Ovary (tissue), 3 donors: ENCODE data around the gene SLC48A1.
"Not testable (repeated sequence)": the region's sequence is repeated elsewhere in the genome, so short reads cannot be mapped to it uniquely, and the experiment has no call there.

ENCODE experiments used
- POLR2A ChIP-seq: fragments of 450-650 bp; IDR thresholded peaks from one replicate; pipeline ENCODE4 v1.6.1; 2017; ENCODE audit warnings: antibody characterized with exemption, mild to moderate bottlenecking, moderate library complexity
- TF ChIP-seq, protein P1 (sequence below), 3 donors: fragments of 450-650 bp in 2 of 3; fragments of 200-600 bp in 1 of 3; IDR thresholded peaks; one replicate each; pipeline versions ENCODE4 v1.5.1 to v1.8.0; 2016 to 2022; ENCODE audit warnings: antibody characterized with exemption in 3 of 3, mild to moderate bottlenecking in 1 of 3
- donor health status: DM: no; HTN: no; CAD: no.

DNA sequence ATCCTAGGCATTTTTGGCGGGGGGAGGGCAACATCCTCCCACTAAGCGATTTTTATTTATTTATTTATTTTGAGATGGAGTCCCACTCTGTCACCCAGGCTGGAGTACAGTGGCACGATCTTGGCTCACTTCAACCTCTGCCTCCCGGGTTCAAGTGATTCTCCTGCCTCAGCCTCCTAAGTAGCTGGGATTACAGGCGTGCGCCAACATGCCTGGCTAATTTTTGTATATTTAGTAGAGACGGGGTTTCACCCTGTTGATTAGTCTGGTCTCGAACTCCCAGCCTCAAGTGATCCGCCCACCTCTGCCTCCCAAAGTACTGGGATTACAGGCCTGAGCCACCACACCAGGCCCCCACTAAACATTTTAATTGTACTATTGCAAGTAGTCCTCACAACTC lies 36.5 kb downstream of the SLC48A1 start:
- TF ChIP-seq, protein P1, sequence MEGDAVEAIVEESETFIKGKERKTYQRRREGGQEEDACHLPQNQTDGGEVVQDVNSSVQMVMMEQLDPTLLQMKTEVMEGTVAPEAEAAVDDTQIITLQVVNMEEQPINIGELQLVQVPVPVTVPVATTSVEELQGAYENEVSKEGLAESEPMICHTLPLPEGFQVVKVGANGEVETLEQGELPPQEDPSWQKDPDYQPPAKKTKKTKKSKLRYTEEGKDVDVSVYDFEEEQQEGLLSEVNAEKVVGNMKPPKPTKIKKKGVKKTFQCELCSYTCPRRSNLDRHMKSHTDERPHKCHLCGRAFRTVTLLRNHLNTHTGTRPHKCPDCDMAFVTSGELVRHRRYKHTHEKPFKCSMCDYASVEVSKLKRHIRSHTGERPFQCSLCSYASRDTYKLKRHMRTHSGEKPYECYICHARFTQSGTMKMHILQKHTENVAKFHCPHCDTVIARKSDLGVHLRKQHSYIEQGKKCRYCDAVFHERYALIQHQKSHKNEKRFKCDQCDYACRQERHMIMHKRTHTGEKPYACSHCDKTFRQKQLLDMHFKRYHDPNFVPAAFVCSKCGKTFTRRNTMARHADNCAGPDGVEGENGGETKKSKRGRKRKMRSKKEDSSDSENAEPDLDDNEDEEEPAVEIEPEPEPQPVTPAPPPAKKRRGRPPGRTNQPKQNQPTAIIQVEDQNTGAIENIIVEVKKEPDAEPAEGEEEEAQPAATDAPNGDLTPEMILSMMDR (IDR thresholded peaks at IDR 0.05): not testable (repeated sequence)
- TF ChIP-seq POLR2A: not testable (repeated sequence)
